CD8-positive, alpha-beta memory T cell (primary cell): Measurements from ENCODE around the gene PDXP. TPM values are rescaled to one million over a fixed set of nuclear protein-coding genes. Genes with fewer than 3 reads are reported as not detected.

ENCODE experiments used
- CTCF ChIA-PET: fragments of 350-600 bp; sonication (Branson Sonifier 250); formaldehyde crosslinking; loops from one replicate; lab custom pipeline; 2021; ENCODE audit warnings: antibody characterized with exemption; lab: Charles Lee
- POLR2A ChIA-PET: fragments of 350-600 bp; sonication (Branson Sonifier 250); formaldehyde crosslinking; loops from one replicate; lab custom pipeline; 2021; ENCODE audit warnings: antibody characterized with exemption; lab: Charles Lee
- DNase-seq, 5 donors: peaks; one replicate each; pipeline versions ENCODE4 v3.0.0 to v3.0.0-alpha.2; 2020 to 2022; ENCODE audit warnings: mixed read lengths in 1 of 5
- H3K27ac ChIP-seq: one replicate; pipeline ENCODE4 v1.7.0; 2013; ENCODE audit warnings: low read depth, mild to moderate bottlenecking, low read length, moderate library complexity
- H3K27me3 ChIP-seq: 2 replicates; pipeline ENCODE4 v1.7.0; 2013; ENCODE audit warnings: low read length, mild to moderate bottlenecking; ENCODE audit not compliant: insufficient read depth, poor library complexity, severe bottlenecking
- H3K36me3 ChIP-seq: 2 replicates; pipeline ENCODE4 v1.7.0; 2013; ENCODE audit warnings: mild to moderate bottlenecking, low read length, moderate library complexity; ENCODE audit not compliant: insufficient read depth
- H3K4me1 ChIP-seq: 2 replicates; pipeline ENCODE4 v1.7.0; 2013; ENCODE audit warnings: mild to moderate bottlenecking, low read length, moderate library complexity; ENCODE audit not compliant: insufficient read depth
- H3K4me3 ChIP-seq: 2 replicates; pipeline ENCODE4 v1.7.0; 2013; ENCODE audit warnings: mild to moderate bottlenecking, low read length
- H3K9me3 ChIP-seq: 2 replicates; pipeline ENCODE4 v1.7.0; 2013; ENCODE audit warnings: mild to moderate bottlenecking, low read length
- H3K27ac Mint-ChIP-seq, 8 donors: one replicate each; pipeline ENCODE4 v1.8.0; 2020 to 2021; ENCODE audit warnings: mixed read lengths in 8 of 8, mild to moderate bottlenecking in 6 of 8, inconsistent platforms in 3 of 8, moderate library complexity in 3 of 8
- H3K27me3 Mint-ChIP-seq, 2 donors: one replicate each; pipeline ENCODE4 v1.8.0; 2020 to 2021; ENCODE audit warnings: mixed read lengths in 2 of 2, mild to moderate bottlenecking in 1 of 2, moderate library complexity in 1 of 2
- H3K36me3 Mint-ChIP-seq, 3 donors: one replicate each; pipeline ENCODE4 v1.8.0; 2020 to 2021; ENCODE audit warnings: mixed read lengths in 3 of 3, inconsistent platforms in 1 of 3, mild to moderate bottlenecking in 1 of 3
- H3K4me1 Mint-ChIP-seq, 3 donors: one replicate each; pipeline ENCODE4 v1.8.0; 2020 to 2021; ENCODE audit warnings: mixed read lengths in 3 of 3, inconsistent platforms in 1 of 3, mild to moderate bottlenecking in 1 of 3
- H3K4me3 Mint-ChIP-seq, 7 donors: one replicate each; pipeline ENCODE4 v1.8.0; 2020 to 2021; ENCODE audit warnings: mixed read lengths in 7 of 7, mild to moderate bottlenecking in 6 of 7, moderate library complexity in 4 of 7, inconsistent platforms in 2 of 7
- H3K9me3 Mint-ChIP-seq, 5 donors: one replicate each; pipeline ENCODE4 v1.8.0; 2020 to 2022; ENCODE audit warnings: mixed read lengths in 5 of 5, mild to moderate bottlenecking in 3 of 5, moderate library complexity in 2 of 5, inconsistent platforms in 1 of 5
- polyA plus RNA-seq: library from polyadenylated mRNA; unstranded; fragments of 300-500 nt; fragmentation: Illumina TruSeq; gene quantifications from one replicate; pipeline ENCODE4 v1.2.3, GENCODE V29; 2021
- total RNA-seq, 2 experiments: library from RNA; stranded (reverse); gene quantifications; one replicate each; pipeline ENCODE4 v1.2.3, GENCODE V29; 2021

Gene PDXP
- total and polyA plus RNA-seq, 3 experiments from 2014 or later, result 7.1 to 37.8 (median 36.0) TPM

- peaks cover 9% of the 10 kb centered on the region for H3K4me1 ChIP-seq
- no peak for DNase-seq
- no peaks in the 10 kb centered on the region for H3K27me3 Mint-ChIP-seq
- H3K9me3 ChIP-seq, result no peaks in the 10 kb centered on the region
- H3K4me3 Mint-ChIP-seq, result no peak overlapping the region
- ChIA-PET CTCF (interaction anchor here (20.3 kb wide), 1 partner anchor 27 kb away, joined by 285 read pairs; the partner anchor contains the start of gene SH3BP1), POLR2A (no interaction called here)
- peaks cover 11 to 26% (median 12%) of the 10 kb centered on the region in 3 donors for H3K4me1 Mint-ChIP-seq
- no peaks in the 10 kb centered on the region for H3K27me3 ChIP-seq
- H3K36me3 Mint-ChIP-seq, result peaks cover 0 to 7% (median 0%) of the 10 kb centered on the region in 3 donors
- H3K4me3 ChIP-seq, result no peak overlapping the region
- no peak overlapping the region for H3K27ac Mint-ChIP-seq
- no peaks in the 10 kb centered on the region for H3K36me3 ChIP-seq
- no peak overlapping the region for H3K27ac ChIP-seq
- H3K9me3 Mint-ChIP-seq, result no peaks in the 10 kb centered on the region
Measured at GRCh38 chr22:37665487-37665886, 7.0 kb downstream of the PDXP start.

DNA sequence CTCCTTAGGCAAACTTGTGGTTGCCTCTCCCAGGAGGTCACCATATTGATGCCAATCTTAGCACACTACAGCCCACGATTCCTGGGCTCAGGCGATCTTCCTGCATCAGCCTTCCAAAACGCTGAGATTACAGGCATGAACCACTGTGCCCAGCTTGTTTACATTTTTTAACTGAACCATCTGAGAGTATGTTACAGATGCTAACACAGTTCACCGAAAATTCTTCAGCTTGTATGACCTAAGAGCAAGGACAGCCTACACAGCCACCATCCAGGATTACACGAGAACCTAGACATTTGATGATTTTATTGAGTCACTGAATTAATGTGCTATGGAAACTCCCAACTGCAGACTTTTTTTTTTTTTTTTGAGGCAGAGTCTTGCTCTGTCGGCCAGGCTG, 11.1 kb downstream of the PDXP start:
- ChIA-PET POLR2A (no interaction called here), CTCF (interaction anchor here (1.4 to 2.8 kb wide), 3 partner anchors 9 to 27 kb away, joined by 6 to 15 read pairs (median 7); no protein-coding TSS in a partner anchor)
- no peaks in the 10 kb centered on the region for H3K9me3 Mint-ChIP-seq
- DNase-seq, result no peak
- H3K36me3 ChIP-seq, result no peaks in the 10 kb centered on the region
- peak overlapping the region in 1 of 7 donors; percentile 40 for H3K4me3 Mint-ChIP-seq
- no peak overlapping the region for H3K4me3 ChIP-seq
- H3K27me3 Mint-ChIP-seq, result no peaks in the 10 kb centered on the region
- peaks cover 0 to 7% (median 0%) of the 10 kb centered on the region in 3 donors for H3K36me3 Mint-ChIP-seq
- no peaks in the 10 kb centered on the region for H3K9me3 ChIP-seq
- H3K4me1 ChIP-seq, result peaks cover 25% of the 10 kb centered on the region
- H3K27ac ChIP-seq, result no peak overlapping the region
- H3K27ac Mint-ChIP-seq, result peak overlapping the region in 3 of 8 donors; percentile 54 to 89 (median 74)
- no peaks in the 10 kb centered on the region for H3K27me3 ChIP-seq
- H3K4me1 Mint-ChIP-seq, result peaks cover 16 to 40% (median 17%) of the 10 kb centered on the region in 3 donors

DNA sequence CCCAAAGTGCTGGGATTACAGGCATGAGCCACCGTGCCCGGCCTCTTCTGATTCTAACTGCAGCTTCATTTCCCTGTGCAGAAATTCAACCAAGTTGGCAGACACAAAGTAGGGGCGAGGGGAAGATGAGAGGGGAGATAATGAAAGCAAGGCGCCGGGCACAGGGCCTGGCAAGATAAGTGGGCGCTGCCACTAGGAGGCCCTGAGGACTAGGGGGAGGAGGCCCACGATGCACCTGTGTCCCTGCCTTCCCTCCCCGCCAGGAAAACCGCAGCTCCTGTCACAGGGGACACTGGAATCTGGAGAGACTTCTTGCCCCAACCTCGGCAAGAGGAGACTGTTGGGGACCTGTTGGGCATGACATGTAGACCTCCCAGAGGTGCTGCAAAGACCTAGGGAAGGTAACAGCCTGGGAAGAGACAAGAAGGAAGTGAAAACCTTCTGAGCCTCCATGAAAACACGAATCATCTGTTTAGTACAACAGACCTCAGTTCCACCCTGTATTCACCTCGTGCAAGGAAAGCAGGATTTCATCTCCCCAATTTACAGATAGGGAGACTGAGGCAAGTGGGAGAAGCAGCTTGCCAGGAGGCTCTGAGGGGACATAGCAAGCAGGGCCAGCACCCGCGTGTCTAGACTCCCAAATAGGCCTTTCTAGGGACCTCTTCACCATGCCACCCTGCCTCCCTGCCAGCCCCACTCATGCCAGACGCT, 13.8 kb downstream of the PDXP start:
- DNase-seq, result peak in 1 of 5 donors; percentile 49
- no peaks in the 10 kb centered on the region for H3K27me3 ChIP-seq
- H3K27ac ChIP-seq, result no peak overlapping the region
- H3K4me1 ChIP-seq, result peaks cover 37% of the 10 kb centered on the region
- Mint-ChIP-seq H3K9me3 (no peaks in the 10 kb centered on the region), H3K27me3 (no peaks in the 10 kb centered on the region), H3K4me3 (peak overlapping the region in 2 of 7 donors; percentile 13 to 69), H3K4me1 (peaks cover 24 to 59% (median 32%) of the 10 kb centered on the region in 3 donors), H3K27ac (peak overlapping the region in 7 of 8 donors; percentile 29 to 84 (median 74)), H3K36me3 (peaks cover 0 to 6% (median 0%) of the 10 kb centered on the region in 3 donors)
- ChIA-PET CTCF (interaction anchor here (1.0 to 1.8 kb wide), 4 partner anchors 9 to 66 kb away, joined by 3 to 7 read pairs (median 6); no protein-coding TSS in a partner anchor), POLR2A (interaction anchor here (0.7 to 2.5 kb wide), 3 partner anchors 14 to 58 kb away, joined by 4 to 16 read pairs (median 7); partner anchors contain the start of gene PDXP)
- H3K9me3 ChIP-seq, result no peaks in the 10 kb centered on the region
- H3K36me3 ChIP-seq, result no peaks in the 10 kb centered on the region
- no peak overlapping the region for H3K4me3 ChIP-seq

- peaks cover 40% of the 10 kb centered on the region for H3K4me1 ChIP-seq
- H3K9me3 ChIP-seq, result no peaks in the 10 kb centered on the region
- H3K4me1 Mint-ChIP-seq, result peaks cover 30 to 64% (median 35%) of the 10 kb centered on the region in 3 donors
- CTCF ChIA-PET, result interaction anchor here (1.1 to 1.8 kb wide), 3 partner anchors 9 to 30 kb away, joined by 4 to 7 read pairs (median 6); no protein-coding TSS in a partner anchor
- H3K4me3 ChIP-seq, result no peak overlapping the region
- H3K27ac Mint-ChIP-seq, result peak overlapping the region in 6 of 8 donors; percentile 23 to 84 (median 50)
- H3K36me3 Mint-ChIP-seq, result peaks cover 0 to 8% (median 0%) of the 10 kb centered on the region in 3 donors
- H3K27me3 Mint-ChIP-seq, result no peaks in the 10 kb centered on the region
- no peaks in the 10 kb centered on the region for H3K36me3 ChIP-seq
- H3K27me3 ChIP-seq, result no peaks in the 10 kb centered on the region
- H3K4me3 Mint-ChIP-seq, result no peak overlapping the region
- DNase-seq, result no peak
- H3K27ac ChIP-seq, result no peak overlapping the region
- POLR2A ChIA-PET, result interaction anchor here (2.5 kb wide), 1 partner anchor 14 kb away, joined by 16 read pairs; the partner anchor contains the start of gene PDXP
- no peaks in the 10 kb centered on the region for H3K9me3 Mint-ChIP-seq
Measured at GRCh38 chr22:37672920-37673455, 14.5 kb downstream of the PDXP start.

- H3K27me3 ChIP-seq, result no peaks in the 10 kb centered on the region
- CTCF ChIA-PET, result interaction anchor here (0.7 to 16.7 kb wide), 10 partner anchors 9 to 67 kb away, joined by 3 to 375 read pairs (median 7); partner anchors contain the start of genes GGA1, NOL12, PDXP and SH3BP1
- H3K4me1 Mint-ChIP-seq, result peaks cover 32 to 67% (median 37%) of the 10 kb centered on the region in 3 donors
- POLR2A ChIA-PET, result interaction anchor here (0.8 to 4.7 kb wide), 4 partner anchors 13 to 66 kb away, joined by 3 to 59 read pairs (median 6); partner anchors contain the start of genes GGA1 and PDXP
- peaks cover 0 to 9% (median 0%) of the 10 kb centered on the region in 3 donors for H3K36me3 Mint-ChIP-seq
- H3K9me3 Mint-ChIP-seq, result no peaks in the 10 kb centered on the region
- no peak overlapping the region for H3K27ac ChIP-seq
- peak overlapping the region; percentile 61 to 100 (median 76) for H3K27ac Mint-ChIP-seq
- H3K4me1 ChIP-seq, result peaks cover 44% of the 10 kb centered on the region
- H3K4me3 Mint-ChIP-seq, result peak overlapping the region; percentile 55 to 97 (median 66)
- no peak overlapping the region for H3K4me3 ChIP-seq
- no peaks in the 10 kb centered on the region for H3K36me3 ChIP-seq
- no peaks in the 10 kb centered on the region for H3K27me3 Mint-ChIP-seq
- no peaks in the 10 kb centered on the region for H3K9me3 ChIP-seq
- DNase-seq, result no peak
Measured at GRCh38 chr22:37674248-37674647, 15.7 kb downstream of the PDXP start.

- ChIA-PET CTCF (interaction anchor here (0.6 to 16.7 kb wide), 10 partner anchors 8 to 67 kb away, joined by 3 to 375 read pairs (median 7); partner anchors contain the start of genes GGA1, NOL12, PDXP and SH3BP1), POLR2A (interaction anchor here (0.7 to 4.7 kb wide), 7 partner anchors 14 to 194 kb away, joined by 3 to 59 read pairs (median 6); partner anchors contain the start of genes GGA1 and PDXP)
- Histone ChIP-seq H3K36me3 (no peaks in the 10 kb centered on the region), H3K9me3 (no peaks in the 10 kb centered on the region), H3K4me1 (peaks cover 44% of the 10 kb centered on the region), H3K4me3 (peak within 1 kb of the TSS; percentile 68), H3K27ac (peak within 1 kb of the TSS; percentile 83), H3K27me3 (no peaks in the 10 kb centered on the region)
- Mint-ChIP-seq H3K27me3 (no peaks in the 10 kb centered on the region), H3K9me3 (no peaks in the 10 kb centered on the region), H3K36me3 (peaks cover 0 to 16% (median 4%) of the 10 kb centered on the region in 3 donors), H3K4me1 (peaks cover 37 to 70% (median 41%) of the 10 kb centered on the region in 3 donors), H3K4me3 (peak within 1 kb of the TSS; percentile 85 to 97 (median 89)), H3K27ac (peak within 1 kb of the TSS; percentile 93 to 100 (median 99))
- peak; percentile 51 to 78 (median 59) for DNase-seq
Measured at GRCh38 chr22:37674951-37675929, 16.7 kb downstream of the PDXP start, which contains the start of gene LGALS1. LGALS1 (plus strand) TSS chr22:37675636; CDS start chr22:37675703, 67 bp downstream.
